ENCODE results near the gene PRKG1.
"Not testable (repeated sequence)": the region's sequence is repeated elsewhere in the genome, so short reads cannot be mapped to it uniquely, and the experiment has no call there.

PRKG1 gene

DNA sequence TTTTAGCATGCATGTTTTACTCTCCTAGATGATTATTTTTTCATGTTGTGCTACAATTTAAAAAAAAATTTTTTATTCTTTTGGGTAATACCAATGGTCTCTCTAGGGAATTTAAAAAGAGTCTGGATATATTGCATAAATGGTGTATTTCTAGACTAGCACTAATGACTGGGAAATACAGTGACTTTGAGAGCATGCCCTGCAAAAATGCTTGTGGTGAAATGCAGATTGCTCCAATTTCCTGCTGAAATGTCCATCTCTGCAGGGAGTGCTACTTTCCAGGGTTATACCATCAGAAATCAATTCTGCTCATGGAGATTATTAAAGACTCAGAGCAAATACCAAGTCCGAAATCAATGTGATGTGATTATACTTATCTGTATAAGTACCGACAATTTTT is 186.1 kb downstream of the PRKG1 start:
- Histone ChIP-seq H3K79me2 (ENCODE audit: control insufficient read depth, low read length) (no peaks in the 10 kb centered on the region), H3K27me3 (ENCODE audit: control insufficient read depth, low read length) (no peaks in the 10 kb centered on the region), H4K20me1 (ENCODE audit: control insufficient read depth, insufficient read depth, low read depth, low read length) (no peaks in the 10 kb centered on the region), H3K36me3 (ENCODE audit: control insufficient read depth, low read length) (no peaks in the 10 kb centered on the region), H3K27ac (ENCODE audit: low read depth, low read length) (no peak overlapping the region), H3K4me3 (ENCODE audit: low read length) (no peak overlapping the region), H3K4me1 (ENCODE audit: control insufficient read depth, low read length) (no peaks in the 10 kb centered on the region), H3K4me2 (ENCODE audit: low read length) (no peak overlapping the region), H3K9me2 (replicated peaks; ENCODE audit: control insufficient read depth, low read length) (no peaks in the 10 kb centered on the region), H3K9me3 (ENCODE audit: control insufficient read depth, insufficient read depth, low read length) (no peaks in the 10 kb centered on the region), H3F3A (ENCODE audit: control insufficient read depth, insufficient read depth) (no peaks in the 10 kb centered on the region)
- TF ChIP-seq EZH2phosphoT487 (IDR thresholded peaks at IDR 0.05; ENCODE audit: borderline replicate concordance, low read length), result no peak
- TF ChIP-seq, protein P1, sequence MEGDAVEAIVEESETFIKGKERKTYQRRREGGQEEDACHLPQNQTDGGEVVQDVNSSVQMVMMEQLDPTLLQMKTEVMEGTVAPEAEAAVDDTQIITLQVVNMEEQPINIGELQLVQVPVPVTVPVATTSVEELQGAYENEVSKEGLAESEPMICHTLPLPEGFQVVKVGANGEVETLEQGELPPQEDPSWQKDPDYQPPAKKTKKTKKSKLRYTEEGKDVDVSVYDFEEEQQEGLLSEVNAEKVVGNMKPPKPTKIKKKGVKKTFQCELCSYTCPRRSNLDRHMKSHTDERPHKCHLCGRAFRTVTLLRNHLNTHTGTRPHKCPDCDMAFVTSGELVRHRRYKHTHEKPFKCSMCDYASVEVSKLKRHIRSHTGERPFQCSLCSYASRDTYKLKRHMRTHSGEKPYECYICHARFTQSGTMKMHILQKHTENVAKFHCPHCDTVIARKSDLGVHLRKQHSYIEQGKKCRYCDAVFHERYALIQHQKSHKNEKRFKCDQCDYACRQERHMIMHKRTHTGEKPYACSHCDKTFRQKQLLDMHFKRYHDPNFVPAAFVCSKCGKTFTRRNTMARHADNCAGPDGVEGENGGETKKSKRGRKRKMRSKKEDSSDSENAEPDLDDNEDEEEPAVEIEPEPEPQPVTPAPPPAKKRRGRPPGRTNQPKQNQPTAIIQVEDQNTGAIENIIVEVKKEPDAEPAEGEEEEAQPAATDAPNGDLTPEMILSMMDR (IDR thresholded peaks at IDR 0.05; ENCODE audit: low read depth, low read length, poor library complexity, severe bottlenecking), result no peak

DNA sequence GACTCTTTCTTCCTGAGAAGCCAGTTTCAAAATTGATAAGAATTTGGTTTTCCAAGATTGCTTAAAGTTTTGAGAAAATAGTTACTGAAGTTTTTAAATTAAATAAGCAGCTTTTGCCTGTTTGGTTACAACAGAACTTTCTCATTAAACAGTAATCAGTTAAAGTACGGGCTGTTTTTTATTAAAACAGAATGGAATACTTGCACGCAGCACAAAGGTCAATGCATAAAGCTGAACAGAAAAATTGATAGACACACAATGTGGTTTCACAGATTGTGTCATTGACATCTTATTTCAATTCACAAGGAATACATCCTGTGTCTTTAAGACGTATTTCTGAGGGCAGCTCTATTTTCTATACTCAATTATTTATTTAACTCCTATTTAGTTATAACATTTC is 192.2 kb downstream of the PRKG1 start:
- H3K9me3 ChIP-seq (ENCODE audit: control insufficient read depth, insufficient read depth, low read length), result no peaks in the 10 kb centered on the region
- no peak overlapping the region for H3K4me2 ChIP-seq (ENCODE audit: low read length)
- TF ChIP-seq, protein P1 (IDR thresholded peaks at IDR 0.05; ENCODE audit: low read depth, low read length, poor library complexity, severe bottlenecking), result no peak
- no peak for TF ChIP-seq EZH2phosphoT487 (IDR thresholded peaks at IDR 0.05; ENCODE audit: borderline replicate concordance, low read length)
- H3K27ac ChIP-seq (ENCODE audit: low read depth, low read length), result no peak overlapping the region
- H4K20me1 ChIP-seq (ENCODE audit: control insufficient read depth, insufficient read depth, low read depth, low read length), result no peaks in the 10 kb centered on the region
- no peaks in the 10 kb centered on the region for H3F3A ChIP-seq (ENCODE audit: control insufficient read depth, insufficient read depth)
- H3K9me2 ChIP-seq (replicated peaks; ENCODE audit: control insufficient read depth, low read length), result no peaks in the 10 kb centered on the region
- no peaks in the 10 kb centered on the region for H3K36me3 ChIP-seq (ENCODE audit: control insufficient read depth, low read length)
- H3K4me3 ChIP-seq (ENCODE audit: low read length), result no peak overlapping the region
- H3K79me2 ChIP-seq (ENCODE audit: control insufficient read depth, low read length), result no peaks in the 10 kb centered on the region
- no peaks in the 10 kb centered on the region for H3K4me1 ChIP-seq (ENCODE audit: control insufficient read depth, low read length)
- H3K27me3 ChIP-seq (ENCODE audit: control insufficient read depth, low read length), result no peaks in the 10 kb centered on the region

DNA sequence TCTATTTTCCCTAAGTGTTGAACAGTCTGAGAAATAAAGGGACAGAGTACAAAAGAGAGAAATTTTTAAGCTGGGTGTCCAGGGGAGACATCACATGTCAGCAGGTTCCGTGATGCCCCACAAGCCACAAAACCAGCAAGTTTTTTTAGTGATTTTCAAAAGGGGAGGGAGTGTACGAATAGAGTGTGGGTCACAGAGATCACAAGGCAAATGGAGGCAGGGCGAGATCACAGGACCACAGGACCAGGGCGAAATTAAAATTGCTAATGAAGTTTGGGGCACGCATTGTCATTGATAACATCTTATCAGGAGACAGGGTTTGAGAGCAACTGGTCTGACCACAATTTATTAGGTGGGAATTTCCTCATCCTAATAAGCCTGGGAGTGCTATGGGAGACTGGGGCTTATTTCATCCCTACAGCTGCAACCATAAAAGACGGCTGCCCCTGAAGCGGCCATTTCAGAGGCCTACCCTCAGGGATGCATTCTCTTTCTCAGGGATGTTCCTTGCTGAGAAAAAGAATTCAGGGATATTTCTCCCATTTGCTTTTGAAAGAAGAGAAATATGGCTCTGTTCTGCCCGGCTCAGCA is 193.8 kb downstream of the PRKG1 start:
- H3K4me2 ChIP-seq (ENCODE audit: low read length); H3K4me1 ChIP-seq (ENCODE audit: control insufficient read depth, low read length); H3K27me3 ChIP-seq (ENCODE audit: control insufficient read depth, low read length); H3K4me3 ChIP-seq (ENCODE audit: low read length); H3K9me2 ChIP-seq (replicated peaks; ENCODE audit: control insufficient read depth, low read length); H3K79me2 ChIP-seq (ENCODE audit: control insufficient read depth, low read length); H4K20me1 ChIP-seq (ENCODE audit: control insufficient read depth, insufficient read depth, low read depth, low read length); H3K9me3 ChIP-seq (ENCODE audit: control insufficient read depth, insufficient read depth, low read length); H3K27ac ChIP-seq (ENCODE audit: low read depth, low read length); H3F3A ChIP-seq (ENCODE audit: control insufficient read depth, insufficient read depth); H3K36me3 ChIP-seq (ENCODE audit: control insufficient read depth, low read length): not testable (repeated sequence)

DNA sequence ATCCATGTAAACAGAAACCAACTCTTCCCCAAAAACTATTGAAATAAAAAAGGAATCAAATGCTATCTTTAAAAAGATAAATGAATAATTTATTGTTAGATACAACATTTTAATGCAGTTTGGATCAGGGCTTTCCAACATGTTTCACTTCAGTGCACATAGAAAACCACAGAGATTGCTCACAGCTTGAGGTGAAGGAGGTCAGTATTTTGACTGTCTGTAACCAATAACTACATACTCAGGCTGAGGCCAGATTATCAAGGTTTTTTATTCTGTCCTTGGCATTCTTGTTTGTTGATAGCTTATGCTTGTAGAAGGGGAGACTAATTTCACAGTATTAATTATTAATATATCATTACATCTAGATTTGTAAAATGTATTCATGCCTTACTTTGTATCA is 195.5 kb downstream of the PRKG1 start:
- Histone ChIP-seq H3K27ac (ENCODE audit: low read depth, low read length) (no peak overlapping the region), H3K36me3 (ENCODE audit: control insufficient read depth, low read length) (no peaks in the 10 kb centered on the region), H3K4me1 (ENCODE audit: control insufficient read depth, low read length) (no peaks in the 10 kb centered on the region), H3K4me2 (ENCODE audit: low read length) (no peak overlapping the region), H3K9me3 (ENCODE audit: control insufficient read depth, insufficient read depth, low read length) (no peaks in the 10 kb centered on the region), H3K9me2 (replicated peaks; ENCODE audit: control insufficient read depth, low read length) (no peaks in the 10 kb centered on the region), H3K27me3 (ENCODE audit: control insufficient read depth, low read length) (no peaks in the 10 kb centered on the region), H3K79me2 (ENCODE audit: control insufficient read depth, low read length) (no peaks in the 10 kb centered on the region), H3K4me3 (ENCODE audit: low read length) (no peak overlapping the region), H3F3A (ENCODE audit: control insufficient read depth, insufficient read depth) (no peaks in the 10 kb centered on the region), H4K20me1 (ENCODE audit: control insufficient read depth, insufficient read depth, low read depth, low read length) (no peaks in the 10 kb centered on the region)
- TF ChIP-seq, protein P1 (IDR thresholded peaks at IDR 0.05; ENCODE audit: low read depth, low read length, poor library complexity, severe bottlenecking), result no peak
- TF ChIP-seq EZH2phosphoT487 (IDR thresholded peaks at IDR 0.05; ENCODE audit: borderline replicate concordance, low read length), result no peak
